ENCODE measurements around the gene AGBL4.

AGBL4 gene

GRCh38 chr1:48595613-48596012 lies 1428.1 kb downstream of the AGBL4 start:
- DNase-seq (ENCODE audit: low read depth in 2 of 2) = no peak

GRCh38 chr1:48592330-48592729 lies 1431.4 kb downstream of the AGBL4 start:
- DNase-seq (ENCODE audit: low read depth in 2 of 2) = no peak

GRCh38 chr1:48591181-48591580 lies 1432.6 kb downstream of the AGBL4 start:
- no peak for DNase-seq (ENCODE audit: low read depth in 2 of 2)

- no peak for DNase-seq (ENCODE audit: low read depth in 2 of 2)
These were observed 1435.7 kb downstream of the AGBL4 start for GRCh38 chr1:48588061-48588460.

GRCh38 chr1:48582408-48582807 lies 1441.3 kb downstream of the AGBL4 start:
- no peak for DNase-seq (ENCODE audit: low read depth in 2 of 2)

- no peak for DNase-seq (ENCODE audit: low read depth in 2 of 2)
These were observed 1442.5 kb downstream of the AGBL4 start for GRCh38 chr1:48581270-48581669.

GRCh38 chr1:48576565-48576964 lies 1447.2 kb downstream of the AGBL4 start:
- DNase-seq (ENCODE audit: low read depth in 2 of 2) = no peak

GRCh38 chr1:48572646-48573258 lies 1451.0 kb downstream of the AGBL4 start:
- DNase-seq (ENCODE audit: low read depth in 2 of 2) = peak in 1 of 2 donors; percentile 6

GRCh38 chr1:48572134-48572533 lies 1451.6 kb downstream of the AGBL4 start:
- DNase-seq (ENCODE audit: low read depth in 2 of 2) = no peak

GRCh38 chr1:48571303-48571987 lies 1452.3 kb downstream of the AGBL4 start:
- no peak for DNase-seq (ENCODE audit: low read depth in 2 of 2)

- DNase-seq (ENCODE audit: low read depth in 2 of 2) = no peak
These were observed 1453.2 kb downstream of the AGBL4 start for GRCh38 chr1:48570568-48570967.

- no peak for DNase-seq (ENCODE audit: low read depth in 2 of 2)
These were observed 1455.3 kb downstream of the AGBL4 start for GRCh38 chr1:48568501-48568900.

- no peak for DNase-seq (ENCODE audit: low read depth in 2 of 2)
These were observed 1457.3 kb downstream of the AGBL4 start for GRCh38 chr1:48566492-48566891.

GRCh38 chr1:48563021-48563420 lies 1460.7 kb downstream of the AGBL4 start:
- DNase-seq (ENCODE audit: low read depth in 2 of 2) = no peak

- DNase-seq (ENCODE audit: low read depth in 2 of 2) = no peak
These were observed 1462.3 kb downstream of the AGBL4 start for GRCh38 chr1:48561444-48561843.

- DNase-seq (ENCODE audit: low read depth in 2 of 2) = no peak
These were observed 1463.2 kb downstream of the AGBL4 start for GRCh38 chr1:48560577-48560976.

- DNase-seq (ENCODE audit: low read depth in 2 of 2) = no peak
These were observed 1463.6 kb downstream of the AGBL4 start for GRCh38 chr1:48560116-48560515.

GRCh38 chr1:48558366-48558765 lies 1465.4 kb downstream of the AGBL4 start:
- no peak for DNase-seq (ENCODE audit: low read depth in 2 of 2)

GRCh38 chr1:48556186-48556850 lies 1467.4 kb downstream of the AGBL4 start:
- DNase-seq (ENCODE audit: low read depth in 2 of 2) = no peak

- no peak for DNase-seq (ENCODE audit: low read depth in 2 of 2)
These were observed 1468.5 kb downstream of the AGBL4 start for GRCh38 chr1:48555271-48555670.

- no peak for DNase-seq (ENCODE audit: low read depth in 2 of 2)
These were observed 1470.7 kb downstream of the AGBL4 start for GRCh38 chr1:48552903-48553606.

- no peak for DNase-seq (ENCODE audit: low read depth in 2 of 2)
These were observed 1471.3 kb downstream of the AGBL4 start for GRCh38 chr1:48552420-48552819.
